IMR-90 (cell line): ENCODE data around the gene RHOBTB1.

ENCODE experiments used
- FOS ChIP-seq: fragments of 150-350 bp; IDR thresholded peaks from 2 replicates; pipeline ENCODE4 v1.6.1; 2016; ENCODE audit warnings: low read depth, low read length
- MAZ ChIP-seq: IDR thresholded peaks from 2 replicates; pipeline ENCODE4 v1.6.1; 2012; ENCODE audit warnings: low read depth, mild to moderate bottlenecking, low read length, improper control_type of control experiment, moderate library complexity, borderline replicate concordance
- NFE2L2 ChIP-seq: fragments of 150-350 bp; IDR thresholded peaks from 2 replicates; pipeline ENCODE4 v1.6.1; 2016; ENCODE audit warnings: low read depth, mild to moderate bottlenecking, low read length
- POLR2A ChIP-seq: IDR thresholded peaks from 2 replicates; pipeline ENCODE4 v1.6.1; 2012; ENCODE audit warnings: mild to moderate bottlenecking, low read depth, low read length
- RAD21 ChIP-seq: IDR thresholded peaks from 2 replicates; pipeline ENCODE4 v1.6.1; 2012; ENCODE audit warnings: low read length, improper control_type of control experiment
- SMC3 ChIP-seq: fragments of 150-350 bp; IDR thresholded peaks from 2 replicates; pipeline ENCODE4 v1.6.1; 2016; ENCODE audit warnings: low read depth, mild to moderate bottlenecking, antibody characterized with exemption, low read length, moderate library complexity
- TF ChIP-seq, protein P1 (sequence below): conservative IDR thresholded peaks from 2 replicates; pipeline ENCODE4 v1.5.1; 2012; ENCODE audit warnings: mild to moderate bottlenecking, low read depth, low read length, improper control_type of control experiment
- TF ChIP-seq, protein P2 (sequence below): fragments of 150-350 bp; IDR thresholded peaks from 2 replicates; pipeline ENCODE4 v1.6.1; 2016; ENCODE audit warnings: low read depth, mild to moderate bottlenecking, low read length, moderate library complexity, borderline replicate concordance

DNA sequence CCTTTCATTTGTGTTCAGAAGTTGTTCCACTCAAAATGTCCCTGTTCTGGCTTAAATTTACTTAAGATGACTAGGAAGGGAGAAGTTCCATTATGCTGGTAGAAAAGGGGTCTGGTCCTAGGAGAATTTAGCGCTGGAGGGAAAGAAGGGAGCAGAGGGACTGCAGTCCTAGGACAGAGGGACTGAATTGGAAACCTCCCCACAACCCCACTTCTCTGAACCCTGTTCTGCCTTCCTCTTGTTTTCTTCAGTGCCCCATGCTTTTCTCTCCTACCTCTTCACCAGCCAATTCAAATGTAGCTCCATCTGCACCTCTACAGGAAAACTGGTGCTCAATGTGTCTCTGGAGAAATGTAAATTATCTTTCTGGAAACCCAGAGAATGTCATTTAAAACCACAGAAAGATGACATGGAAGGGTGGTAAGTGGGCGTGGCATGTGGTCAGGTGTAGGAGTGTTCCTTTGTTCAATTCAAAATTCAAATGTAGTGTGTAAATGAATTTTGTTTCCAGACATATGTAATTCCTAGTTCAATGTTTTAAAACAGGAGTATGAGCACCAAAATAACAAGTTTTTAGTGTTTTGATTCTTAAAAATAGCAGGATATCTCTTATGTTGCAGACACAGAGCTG, 24.0 kb upstream of the RHOBTB1 start:
- TF ChIP-seq, protein P1, sequence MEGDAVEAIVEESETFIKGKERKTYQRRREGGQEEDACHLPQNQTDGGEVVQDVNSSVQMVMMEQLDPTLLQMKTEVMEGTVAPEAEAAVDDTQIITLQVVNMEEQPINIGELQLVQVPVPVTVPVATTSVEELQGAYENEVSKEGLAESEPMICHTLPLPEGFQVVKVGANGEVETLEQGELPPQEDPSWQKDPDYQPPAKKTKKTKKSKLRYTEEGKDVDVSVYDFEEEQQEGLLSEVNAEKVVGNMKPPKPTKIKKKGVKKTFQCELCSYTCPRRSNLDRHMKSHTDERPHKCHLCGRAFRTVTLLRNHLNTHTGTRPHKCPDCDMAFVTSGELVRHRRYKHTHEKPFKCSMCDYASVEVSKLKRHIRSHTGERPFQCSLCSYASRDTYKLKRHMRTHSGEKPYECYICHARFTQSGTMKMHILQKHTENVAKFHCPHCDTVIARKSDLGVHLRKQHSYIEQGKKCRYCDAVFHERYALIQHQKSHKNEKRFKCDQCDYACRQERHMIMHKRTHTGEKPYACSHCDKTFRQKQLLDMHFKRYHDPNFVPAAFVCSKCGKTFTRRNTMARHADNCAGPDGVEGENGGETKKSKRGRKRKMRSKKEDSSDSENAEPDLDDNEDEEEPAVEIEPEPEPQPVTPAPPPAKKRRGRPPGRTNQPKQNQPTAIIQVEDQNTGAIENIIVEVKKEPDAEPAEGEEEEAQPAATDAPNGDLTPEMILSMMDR = no peak
- TF ChIP-seq POLR2A (no peak), RAD21 (no peak), FOS (no peak), SMC3 (no peak), NFE2L2 (no peak), MAZ (no peak)
- TF ChIP-seq, protein P2, sequence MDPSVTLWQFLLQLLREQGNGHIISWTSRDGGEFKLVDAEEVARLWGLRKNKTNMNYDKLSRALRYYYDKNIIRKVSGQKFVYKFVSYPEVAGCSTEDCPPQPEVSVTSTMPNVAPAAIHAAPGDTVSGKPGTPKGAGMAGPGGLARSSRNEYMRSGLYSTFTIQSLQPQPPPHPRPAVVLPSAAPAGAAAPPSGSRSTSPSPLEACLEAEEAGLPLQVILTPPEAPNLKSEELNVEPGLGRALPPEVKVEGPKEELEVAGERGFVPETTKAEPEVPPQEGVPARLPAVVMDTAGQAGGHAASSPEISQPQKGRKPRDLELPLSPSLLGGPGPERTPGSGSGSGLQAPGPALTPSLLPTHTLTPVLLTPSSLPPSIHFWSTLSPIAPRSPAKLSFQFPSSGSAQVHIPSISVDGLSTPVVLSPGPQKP = no peak
